Urothelium cell line (cell line): ENCODE results near the gene CASP3.
"Not testable (repeated sequence)": the region's sequence is repeated elsewhere in the genome, so short reads cannot be mapped to it uniquely, and the experiment has no call there.

ENCODE experiments used
- DNase-seq: peaks from one replicate; pipeline ENCODE4 v3.0.0; 2011; ENCODE audit warnings: low spot score, mixed read lengths
- FAIRE-seq: peaks from 2 replicates; lab custom pipeline; 2011; peaks lifted over from hg19 to GRCh38; lab: Jason Lieb, UNC

The CASP3 gene

GRCh38 chr4:184664445-184665210, 15.4 kb upstream of the CASP3 start:
- DNase-seq (peak; percentile 19), FAIRE-seq (no peak)

DNA sequence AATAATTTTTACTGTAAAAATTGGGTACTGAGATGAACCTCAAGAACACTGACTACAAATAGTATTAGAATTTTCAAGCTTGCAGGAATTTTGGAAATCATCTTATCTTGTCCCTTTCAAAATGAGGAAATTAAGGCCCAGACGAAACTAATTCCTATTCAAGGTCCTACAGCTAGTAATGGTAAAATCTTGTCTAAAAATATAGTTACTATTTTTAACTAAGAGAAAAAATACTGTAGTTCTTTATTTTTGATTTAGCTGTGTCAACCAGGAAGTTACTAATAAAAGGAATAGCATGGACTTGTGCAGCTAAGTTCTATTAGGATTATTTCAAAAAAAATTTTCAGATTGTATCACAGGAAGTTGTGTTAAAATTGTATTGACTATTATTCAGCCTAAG, 13.0 kb upstream of the CASP3 start:
- DNase-seq (no peak), FAIRE-seq (no peak)

GRCh38 chr4:184660978-184661377, 11.7 kb upstream of the CASP3 start:
- DNase-seq: no peak
- FAIRE-seq: no peak

DNA sequence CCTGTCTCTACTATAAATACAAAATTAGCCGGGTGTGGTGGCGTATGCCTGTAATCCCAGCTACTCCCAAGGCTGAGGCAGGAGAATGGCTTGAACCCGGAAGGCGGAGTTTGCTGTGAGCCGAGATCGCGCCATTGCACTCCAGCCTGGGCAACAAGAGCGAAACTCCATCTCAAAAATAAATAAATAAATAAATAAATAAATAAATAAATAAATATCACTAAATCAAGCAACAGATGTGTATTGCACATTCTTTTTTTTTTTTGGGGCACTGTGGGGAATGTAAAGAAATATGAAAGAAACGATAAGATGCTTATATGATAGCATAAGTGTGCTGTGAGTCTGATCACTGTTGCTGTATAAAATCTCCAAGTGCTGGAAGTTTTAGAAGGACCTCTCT, 8.6 kb upstream of the CASP3 start:
- not testable (repeated sequence) for FAIRE-seq

GRCh38 chr4:184657144-184657543, 7.9 kb upstream of the CASP3 start:
- DNase-seq: no peak
- FAIRE-seq: no peak

More for the DNA sequence above, 8.6 kb upstream of the CASP3 start:
- DNase-seq: not testable (repeated sequence)

- no peak for FAIRE-seq
- DNase-seq: no peak
Observed at GRCh38 chr4:184655889-184656869, 6.9 kb upstream of the CASP3 start.

- no peak for DNase-seq
- no peak for FAIRE-seq
Observed at GRCh38 chr4:184653650-184654049, 4.4 kb upstream of the CASP3 start.

DNA sequence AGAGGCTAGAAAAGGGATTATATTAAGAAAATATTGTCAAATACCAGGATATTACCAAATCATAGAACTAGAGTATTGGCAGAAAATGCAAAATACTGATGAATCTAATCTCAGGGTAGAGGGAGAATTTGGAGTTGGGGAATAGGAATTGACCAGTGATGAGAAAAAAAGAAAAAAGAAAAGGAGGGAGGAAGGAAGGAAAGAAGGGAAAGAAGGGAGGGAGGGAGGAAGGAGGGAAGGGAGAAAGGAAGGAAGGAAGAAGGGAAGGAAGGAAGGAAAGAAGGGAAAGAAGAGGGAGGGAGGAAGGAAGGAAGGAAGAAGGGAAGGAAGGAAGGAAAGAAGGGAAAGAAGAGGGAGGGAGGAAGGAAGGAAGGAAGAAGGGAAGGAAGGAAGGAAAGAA, 3.4 kb upstream of the CASP3 start:
- FAIRE-seq, DNase-seq: not testable (repeated sequence)

- DNase-seq (no peak), FAIRE-seq (no peak)
Observed at GRCh38 chr4:184651899-184652298, 2.7 kb upstream of the CASP3 start.

GRCh38 chr4:184649971-184650855, 966 bp upstream of the CASP3 start:
- DNase-seq: peak; percentile 14
- no peak for FAIRE-seq

GRCh38 chr4:184648313-184649025, 778 bp downstream of the CASP3 start:
- DNase-seq (peak; percentile 31), FAIRE-seq (no peak)

GRCh38 chr4:184648054-184648312, 1.3 kb downstream of the CASP3 start:
- no peak for FAIRE-seq

DNA sequence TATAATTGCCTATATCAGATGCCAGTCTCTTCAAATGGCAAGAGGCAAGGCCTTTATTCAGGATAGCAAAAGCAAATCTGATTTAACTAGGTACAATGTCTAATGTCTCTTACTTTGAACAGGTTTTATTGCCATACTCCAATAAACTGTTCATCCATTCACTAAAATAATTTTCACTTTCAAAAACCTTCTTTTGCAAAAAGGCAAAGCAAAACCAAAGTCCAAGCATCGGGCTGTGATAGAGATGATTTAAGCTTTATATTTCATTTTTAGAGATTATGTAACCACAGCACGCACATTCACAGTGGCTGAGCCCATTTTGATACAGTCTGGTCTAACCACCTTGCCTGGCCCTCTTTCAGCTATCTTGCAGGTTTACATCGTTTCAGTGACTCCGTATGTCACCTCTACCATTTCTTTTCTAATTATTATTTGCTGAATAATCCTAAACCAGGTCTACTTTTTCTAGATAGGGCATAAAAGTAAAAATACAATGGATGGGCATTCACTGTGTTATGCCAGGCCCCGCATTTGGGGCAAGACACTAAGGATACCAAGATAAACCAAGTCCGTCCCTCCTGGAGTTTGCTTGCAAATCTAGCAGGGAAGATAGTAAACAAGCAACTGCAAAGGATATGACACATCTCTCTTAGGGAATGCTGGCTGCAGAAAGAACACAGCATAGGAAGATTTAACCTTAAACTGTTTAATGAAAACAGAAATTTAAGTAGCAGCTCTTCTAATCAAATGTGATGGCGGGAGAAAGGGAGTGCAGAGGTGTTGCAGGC, 1.8 kb downstream of the CASP3 start:
- no peak for DNase-seq
- no peak for FAIRE-seq

More at GRCh38 chr4:184648054-184648312, 1.3 kb downstream of the CASP3 start:
- no peak for DNase-seq

DNA sequence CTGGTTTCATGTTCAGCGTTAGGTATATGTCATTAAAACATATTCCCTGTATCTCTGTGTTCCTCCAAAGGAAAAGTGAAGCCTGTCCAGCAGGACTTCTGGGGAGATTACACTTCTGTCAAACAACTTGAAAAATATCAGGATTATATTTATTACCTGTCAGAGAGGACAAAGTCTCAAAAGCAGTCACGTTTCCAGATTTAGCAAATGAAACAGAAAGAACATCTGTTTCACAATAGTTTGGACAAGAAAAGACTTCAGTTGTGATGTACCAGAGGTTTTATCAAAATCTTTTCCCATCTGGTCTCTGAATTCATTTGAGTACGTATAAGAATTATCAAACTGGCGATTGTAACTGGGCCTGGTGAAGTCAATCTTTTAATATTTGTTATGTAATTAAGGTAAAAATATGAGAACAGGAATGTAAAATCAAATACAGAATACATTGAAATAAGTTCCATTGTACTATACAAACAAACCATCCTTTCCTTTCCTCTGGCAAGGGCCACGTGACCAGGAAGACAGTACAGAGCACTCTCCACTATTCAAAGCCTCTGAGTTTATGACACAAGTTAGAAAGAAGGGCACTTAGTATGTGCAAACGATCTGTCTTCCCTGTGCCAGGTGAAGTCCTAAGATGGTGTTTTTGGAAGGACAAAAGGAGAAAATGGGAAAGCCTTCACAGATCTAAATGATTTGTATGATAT, 3.2 kb downstream of the CASP3 start:
- FAIRE-seq (no peak), DNase-seq (no peak)

DNA sequence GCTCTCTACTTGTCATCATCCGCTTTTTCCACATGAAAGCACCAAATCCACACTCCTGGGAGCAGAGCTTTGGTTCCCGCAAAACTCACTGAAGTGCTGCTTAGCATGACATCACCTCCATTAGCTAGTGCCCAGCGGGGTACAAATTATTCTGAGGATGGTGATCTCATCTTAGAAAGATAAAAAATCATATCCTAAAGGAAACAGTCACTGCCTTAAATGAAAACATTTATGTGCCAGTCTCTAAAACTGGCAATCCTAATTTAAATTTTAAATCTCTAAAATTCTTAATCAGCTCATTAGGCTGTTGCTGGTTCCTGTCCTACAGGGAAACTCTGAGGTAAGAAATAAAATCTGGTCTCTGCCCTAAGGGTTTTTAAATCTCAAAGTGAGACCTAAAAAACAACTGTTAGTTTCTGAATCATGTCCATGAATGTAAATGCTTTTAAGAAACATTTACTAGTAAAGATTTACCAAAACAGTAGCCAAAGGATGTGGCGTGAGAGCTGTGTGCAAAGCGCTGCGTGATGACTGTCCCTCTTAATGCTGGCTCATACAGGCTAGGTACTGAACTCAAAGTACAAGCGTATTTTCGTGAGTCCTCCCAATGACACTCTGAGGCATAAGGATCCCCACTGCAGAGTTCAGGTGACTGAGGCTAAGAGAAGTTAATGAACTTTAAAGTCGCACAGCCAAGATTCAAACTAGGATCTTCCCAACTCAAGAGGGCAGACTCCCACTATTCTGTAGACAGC, 4.5 kb downstream of the CASP3 start:
- FAIRE-seq (no peak), DNase-seq (no peak)

GRCh38 chr4:184643731-184644130, 5.5 kb downstream of the CASP3 start:
- DNase-seq (no peak), FAIRE-seq (no peak)

DNA sequence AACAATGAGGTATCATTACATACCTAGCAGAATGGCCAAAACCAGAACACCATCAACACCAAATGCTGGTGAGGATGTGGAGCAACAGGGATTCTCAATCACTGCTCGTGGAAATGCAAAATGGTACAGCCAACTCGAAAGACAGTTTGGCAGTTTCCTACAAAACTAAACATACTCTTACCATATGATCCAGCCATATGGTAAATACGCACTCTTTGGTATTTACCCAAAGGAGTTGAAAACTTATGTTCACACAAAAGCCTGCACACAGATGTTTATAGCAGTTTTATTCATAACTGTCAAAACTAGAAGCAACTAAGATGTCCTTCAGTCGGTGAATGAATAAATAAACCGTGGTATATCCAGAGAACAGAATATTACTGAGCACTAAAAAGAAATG, 7.8 kb downstream of the CASP3 start:
- no peak for FAIRE-seq
- no peak for DNase-seq

- no peak for FAIRE-seq
Observed at GRCh38 chr4:184641022-184641421, 8.2 kb downstream of the CASP3 start.

More at GRCh38 chr4:184641022-184641421, 8.2 kb downstream of the CASP3 start:
- DNase-seq: no peak
